Parathyroid adenoma (tissue), 2 donors: Measurements from ENCODE around the gene CEMIP.
A peak's percentile ranks its signal among the peaks of the same experiment; 100 is the strongest.

Experiments
- H2AFZ ChIP-seq: fragments of 300-600 bp; sonication (generic); one replicate; pipeline ENCODE4 v1.7.0; 2017; ENCODE audit warnings: antibody characterized with exemption, mild to moderate bottlenecking
- H3K27ac ChIP-seq: fragments of 300-600 bp; sonication (generic); one replicate; pipeline ENCODE4 v1.7.0; 2017
- H3K27me3 ChIP-seq: fragments of 300-600 bp; sonication (generic); one replicate; pipeline ENCODE4 v1.7.0; 2017; ENCODE audit warnings: low read length; ENCODE audit not compliant: control insufficient read depth, insufficient read depth
- H3K36me3 ChIP-seq: fragments of 300-600 bp; sonication (generic); one replicate; pipeline ENCODE4 v1.7.0; 2017; ENCODE audit warnings: low read length; ENCODE audit not compliant: control insufficient read depth, insufficient read depth
- H3K4me1 ChIP-seq: fragments of 300-600 bp; sonication (generic); one replicate; pipeline ENCODE4 v1.7.0; 2017; ENCODE audit warnings: control low read depth
- H3K4me2 ChIP-seq: fragments of 300-600 bp; sonication (generic); one replicate; pipeline ENCODE4 v1.7.0; 2017; ENCODE audit warnings: low read length
- H3K4me3 ChIP-seq: fragments of 300-600 bp; sonication (generic); one replicate; pipeline ENCODE4 v1.7.0; 2017; ENCODE audit warnings: low read depth, low read length
- H3K79me2 ChIP-seq: fragments of 300-600 bp; sonication (generic); one replicate; pipeline ENCODE4 v1.7.0; 2017; ENCODE audit warnings: control low read depth
- H3K9ac ChIP-seq: fragments of 300-600 bp; sonication (generic); one replicate; pipeline ENCODE4 v1.7.0; 2017; ENCODE audit warnings: mild to moderate bottlenecking
- H3K9me3 ChIP-seq: fragments of 300-600 bp; sonication (generic); one replicate; pipeline ENCODE4 v1.7.0; 2017; ENCODE audit warnings: low read length; ENCODE audit not compliant: control insufficient read depth
- CTCF ChIP-seq: fragments of 300-600 bp; sonication (generic); IDR thresholded peaks from one replicate; pipeline ENCODE4 v1.7.0; 2017; ENCODE audit warnings: antibody characterized with exemption, mild to moderate bottlenecking
- donor health status: primary hyperparathyroidism.

The CEMIP gene

GRCh38 chr15:80823995-80824394, 44.8 kb downstream of the CEMIP start:
- Histone ChIP-seq H3K79me2 (no peaks in the 10 kb centered on the region), H3K27me3 (no peaks in the 10 kb centered on the region), H3K9me3 (no peaks in the 10 kb centered on the region), H3K4me2 (no peak overlapping the region), H3K9ac (no peak overlapping the region), H3K27ac (no peak overlapping the region), H3K4me1 (peaks cover 5% of the 10 kb centered on the region), H2AFZ (no peak overlapping the region), H3K36me3 (no peaks in the 10 kb centered on the region), H3K4me3 (no peak overlapping the region)
- TF ChIP-seq CTCF: no peak

DNA sequence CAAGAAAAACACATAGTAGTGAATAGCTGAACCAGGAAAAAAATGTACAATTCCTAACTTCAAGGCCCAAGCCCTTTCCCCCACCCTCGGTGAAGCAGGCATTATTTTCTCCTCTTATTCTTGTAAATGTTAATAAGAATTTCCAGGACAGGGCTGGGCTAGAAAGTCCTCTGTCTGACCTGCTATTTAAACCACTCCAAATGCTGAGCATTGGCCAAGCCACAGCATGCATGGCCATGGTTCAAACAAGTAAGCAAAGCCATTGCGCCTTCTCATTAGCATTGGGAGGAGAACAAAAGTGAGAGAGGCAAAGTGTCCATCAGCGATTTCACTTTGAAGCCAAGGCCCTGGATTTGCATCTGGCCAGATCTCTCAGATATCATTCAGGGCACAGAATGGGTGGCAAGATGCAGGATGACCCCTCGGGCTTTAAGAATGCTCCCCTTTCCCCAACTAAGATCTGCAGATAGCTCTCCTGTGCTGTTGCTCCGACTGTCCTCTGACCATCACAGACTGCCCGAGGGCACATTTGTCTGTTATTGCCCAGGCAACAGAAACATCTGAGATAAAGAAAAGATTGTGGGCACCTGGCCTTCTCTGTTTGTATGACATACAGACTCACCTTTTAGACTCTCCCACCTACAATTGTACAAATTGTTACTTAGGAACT, 46.3 kb downstream of the CEMIP start:
- Histone ChIP-seq H3K9ac (no peak overlapping the region), H3K4me2 (no peak overlapping the region), H3K36me3 (no peaks in the 10 kb centered on the region), H3K27me3 (no peaks in the 10 kb centered on the region), H2AFZ (peak overlapping the region; percentile 38), H3K9me3 (no peaks in the 10 kb centered on the region), H3K79me2 (no peaks in the 10 kb centered on the region), H3K27ac (peak overlapping the region; percentile 29), H3K4me3 (no peak overlapping the region), H3K4me1 (peaks cover 5% of the 10 kb centered on the region)
- no peak for TF ChIP-seq CTCF

GRCh38 chr15:80828796-80829195, 49.6 kb downstream of the CEMIP start:
- peaks cover 9% of the 10 kb centered on the region for H3K4me1 ChIP-seq
- no peak for TF ChIP-seq CTCF
- no peaks in the 10 kb centered on the region for H3K27me3 ChIP-seq
- no peaks in the 10 kb centered on the region for H3K9me3 ChIP-seq
- no peak overlapping the region for H3K4me3 ChIP-seq
- no peak overlapping the region for H3K9ac ChIP-seq
- H3K27ac ChIP-seq: no peak overlapping the region
- no peaks in the 10 kb centered on the region for H3K36me3 ChIP-seq
- H3K79me2 ChIP-seq: no peaks in the 10 kb centered on the region
- no peak overlapping the region for H2AFZ ChIP-seq
- H3K4me2 ChIP-seq: no peak overlapping the region

GRCh38 chr15:80830677-80831076, 51.5 kb downstream of the CEMIP start:
- TF ChIP-seq CTCF: no peak
- no peaks in the 10 kb centered on the region for H3K36me3 ChIP-seq
- H3K27ac ChIP-seq: no peak overlapping the region
- no peak overlapping the region for H3K9ac ChIP-seq
- no peaks in the 10 kb centered on the region for H3K9me3 ChIP-seq
- H3K79me2 ChIP-seq: no peaks in the 10 kb centered on the region
- H3K4me1 ChIP-seq: peaks cover 11% of the 10 kb centered on the region
- no peak overlapping the region for H2AFZ ChIP-seq
- H3K27me3 ChIP-seq: no peaks in the 10 kb centered on the region
- H3K4me3 ChIP-seq: no peak overlapping the region
- H3K4me2 ChIP-seq: no peak overlapping the region

DNA sequence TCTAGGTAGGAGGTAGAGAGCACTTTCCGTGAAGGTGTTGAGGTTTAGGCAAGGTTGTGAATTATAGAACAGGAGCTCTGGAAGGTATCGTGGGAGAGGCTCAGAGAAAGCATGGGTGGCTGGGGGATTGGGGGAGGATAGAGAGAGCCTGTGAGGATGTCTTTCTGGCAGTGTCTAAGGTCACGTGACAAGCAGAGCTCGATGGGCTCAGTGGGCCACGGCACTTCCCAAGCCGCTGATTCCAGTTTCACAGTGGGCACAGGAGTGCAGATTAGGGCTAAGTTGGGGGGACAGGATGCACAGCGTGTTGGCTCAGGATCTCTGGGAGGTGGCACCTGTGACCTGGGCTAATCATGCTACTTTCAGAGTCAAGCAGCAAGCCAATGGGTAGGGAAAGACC, 52.0 kb downstream of the CEMIP start:
- H3K4me3 ChIP-seq: no peak overlapping the region
- H3K79me2 ChIP-seq: no peaks in the 10 kb centered on the region
- peaks cover 13% of the 10 kb centered on the region for H3K4me1 ChIP-seq
- no peak overlapping the region for H3K9ac ChIP-seq
- H3K36me3 ChIP-seq: no peaks in the 10 kb centered on the region
- H3K9me3 ChIP-seq: no peaks in the 10 kb centered on the region
- H2AFZ ChIP-seq: no peak overlapping the region
- TF ChIP-seq CTCF: no peak
- no peak overlapping the region for H3K27ac ChIP-seq
- H3K4me2 ChIP-seq: no peak overlapping the region
- H3K27me3 ChIP-seq: no peaks in the 10 kb centered on the region
